Neural progenitor cell (in vitro differentiated cells): ENCODE data around the gene IRS1. TPM values are rescaled to one million over a fixed set of nuclear protein-coding genes. Genes with fewer than 3 reads are reported as not detected.
"Not testable (repeated sequence)": the region's sequence is repeated elsewhere in the genome, so short reads cannot be mapped to it uniquely, and the experiment has no call there.

Experiments
- DNase-seq: peaks from one replicate; pipeline ENCODE4 v3.0.0-alpha.2; 2016; ENCODE audit warnings: low spot score
- H2AFZ ChIP-seq: fragments of 200-600 bp; sonication (generic); replicated peaks from 2 replicates; pipeline ENCODE4 v1.6.1; 2016; ENCODE audit warnings: antibody characterized with exemption
- H3F3A ChIP-seq: fragments of 200-600 bp; sonication (generic); 2 replicates; pipeline ENCODE4 v1.6.1; 2016; ENCODE audit warnings: antibody characterized with exemption, low read depth
- H3K27ac ChIP-seq: fragments of 200-600 bp; sonication (generic); 2 replicates; pipeline ENCODE4 v1.5.1; 2016; ENCODE audit warnings: mild to moderate bottlenecking
- H3K27me3 ChIP-seq: fragments of 200-600 bp; sonication (generic); 2 replicates; pipeline ENCODE4 v1.6.1; 2016; ENCODE audit warnings: mild to moderate bottlenecking, moderate library complexity
- H3K36me3 ChIP-seq: fragments of 200-600 bp; sonication (generic); 2 replicates; pipeline ENCODE4 v1.5.1; 2016
- H3K4me1 ChIP-seq: fragments of 200-600 bp; sonication (generic); 2 replicates; pipeline ENCODE4 v1.6.1; 2016; ENCODE audit warnings: mixed run types
- H3K4me2 ChIP-seq: fragments of 200-600 bp; sonication (generic); 2 replicates; pipeline ENCODE4 v1.6.1; 2016
- H3K4me3 ChIP-seq: fragments of 200-600 bp; sonication (generic); 2 replicates; pipeline ENCODE4 v1.5.1; 2016
- H3K79me2 ChIP-seq: fragments of 200-600 bp; sonication (generic); 2 replicates; pipeline ENCODE4 v1.6.1; 2016; ENCODE audit warnings: low read depth
- H3K9ac ChIP-seq: fragments of 200-600 bp; sonication (generic); 2 replicates; pipeline ENCODE4 v1.6.1; 2016
- H3K9me3 ChIP-seq: fragments of 200-600 bp; sonication (generic); 2 replicates; pipeline ENCODE4 v1.5.1; 2016; ENCODE audit warnings: low read depth
- H4K20me1 ChIP-seq: fragments of 200-600 bp; sonication (generic); 2 replicates; pipeline ENCODE4 v1.6.1; 2016; ENCODE audit warnings: low read depth
- H3K27ac Mint-ChIP-seq: 3 replicates; pipeline ENCODE4 v1.8.0; 2021; ENCODE audit warnings: mixed read lengths
- H3K27me3 Mint-ChIP-seq: 2 replicates; pipeline ENCODE4 v1.8.0; 2022; ENCODE audit warnings: low read depth, mild to moderate bottlenecking, inconsistent platforms, moderate library complexity, mixed read lengths; ENCODE audit not compliant: insufficient read depth
- H3K36me3 Mint-ChIP-seq: 3 replicates; pipeline ENCODE4 v1.8.0; 2021; ENCODE audit warnings: mixed read lengths
- H3K4me1 Mint-ChIP-seq: 3 replicates; pipeline ENCODE4 v1.8.0; 2021; ENCODE audit warnings: mixed read lengths
- H3K4me3 Mint-ChIP-seq: 3 replicates; pipeline ENCODE4 v1.8.0; 2021; ENCODE audit warnings: mild to moderate bottlenecking, moderate library complexity, mixed read lengths
- H3K9me3 Mint-ChIP-seq: 3 replicates; pipeline ENCODE4 v1.8.0; 2020; ENCODE audit warnings: mixed read lengths
- CTCF ChIP-seq: fragments of 200-600 bp; sonication (generic); IDR thresholded peaks from 2 replicates; pipeline ENCODE4 v1.5.1; 2017; ENCODE audit warnings: antibody characterized with exemption, mild to moderate bottlenecking
- EZH2 ChIP-seq: fragments of 200-600 bp; sonication (generic); IDR thresholded peaks from 2 replicates; pipeline ENCODE4 v1.6.1; 2017; ENCODE audit warnings: antibody characterized with exemption, mild to moderate bottlenecking, moderate library complexity
- EZH2phosphoT487 ChIP-seq: fragments of 200-600 bp; sonication (generic); IDR thresholded peaks from 2 replicates; pipeline ENCODE4 v1.6.1; 2017; ENCODE audit warnings: antibody characterized with exemption
- total RNA-seq: library from RNA; depleted of rRNA; stranded (reverse); fragments of >200 nt; gene quantifications from 2 replicates; pipeline ENCODE4 v1.2.3, GENCODE V29; 2015; ENCODE audit warnings: low replicate concordance

IRS1 gene
- total RNA-seq, 1 donor from 2014 or later, result 8.4 TPM

GRCh38 chr2:226847090-226847489 is 47.5 kb upstream of the IRS1 start:
- DNase-seq, result no peak
- H3K27ac ChIP-seq, result no peak overlapping the region
- H3K79me2 ChIP-seq, result no peaks in the 10 kb centered on the region
- H3F3A ChIP-seq, result no peaks in the 10 kb centered on the region
- no peaks in the 10 kb centered on the region for H3K27me3 ChIP-seq
- H3K4me3 ChIP-seq, result no peak overlapping the region
- no peak overlapping the region for H3K9ac ChIP-seq
- H3K4me3 Mint-ChIP-seq, result no peak overlapping the region
- no peaks in the 10 kb centered on the region for H3K9me3 ChIP-seq
- no peaks in the 10 kb centered on the region for H4K20me1 ChIP-seq
- TF ChIP-seq EZH2 (no peak), CTCF (no peak), EZH2phosphoT487 (no peak)
- no peaks in the 10 kb centered on the region for H3K27me3 Mint-ChIP-seq
- peaks cover 5% of the 10 kb centered on the region for H3K9me3 Mint-ChIP-seq
- H3K4me1 Mint-ChIP-seq, result peaks cover 4% of the 10 kb centered on the region
- H3K4me1 ChIP-seq, result no peaks in the 10 kb centered on the region
- H3K36me3 ChIP-seq, result no peaks in the 10 kb centered on the region
- H3K4me2 ChIP-seq, result no peak overlapping the region
- no peak overlapping the region for H3K27ac Mint-ChIP-seq
- peaks cover 22% of the 10 kb centered on the region for H3K36me3 Mint-ChIP-seq
- no peak overlapping the region for H2AFZ ChIP-seq

DNA sequence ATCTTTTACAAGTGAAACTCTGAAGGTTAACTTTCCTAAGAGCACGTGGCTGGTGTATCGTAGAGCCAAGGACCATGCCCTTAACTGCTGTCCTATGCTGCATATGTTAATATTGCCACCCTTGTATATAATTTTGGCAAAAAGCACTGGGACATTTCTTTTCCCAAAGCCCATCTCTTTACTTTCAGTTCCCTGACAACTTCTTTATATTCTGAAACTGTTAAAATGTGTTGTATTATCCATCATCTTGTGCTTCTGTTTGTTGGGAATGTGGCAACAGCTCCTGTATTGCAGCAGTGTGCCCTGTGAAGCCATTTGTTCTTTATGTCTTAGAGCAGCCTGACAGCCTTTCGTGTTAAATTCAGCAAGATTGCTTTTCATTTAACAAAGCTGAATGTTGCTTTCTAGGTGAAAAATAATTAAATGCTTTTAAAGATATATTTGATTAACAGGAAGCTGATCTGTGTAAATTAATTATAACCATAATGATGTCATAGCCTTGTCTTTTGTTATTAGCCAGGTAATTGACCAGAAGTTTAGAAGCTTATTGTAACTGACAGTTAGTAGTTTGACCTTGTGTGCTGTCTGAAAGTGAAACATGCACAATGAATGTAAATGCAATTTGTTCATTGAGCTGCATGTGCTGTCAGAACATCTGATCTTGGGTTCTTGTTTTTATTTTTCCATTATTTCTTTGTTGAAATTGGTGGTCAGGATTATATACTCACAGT is 45.9 kb upstream of the IRS1 start:
- no peak overlapping the region for H3K4me2 ChIP-seq
- no peaks in the 10 kb centered on the region for H3K27me3 ChIP-seq

DNA sequence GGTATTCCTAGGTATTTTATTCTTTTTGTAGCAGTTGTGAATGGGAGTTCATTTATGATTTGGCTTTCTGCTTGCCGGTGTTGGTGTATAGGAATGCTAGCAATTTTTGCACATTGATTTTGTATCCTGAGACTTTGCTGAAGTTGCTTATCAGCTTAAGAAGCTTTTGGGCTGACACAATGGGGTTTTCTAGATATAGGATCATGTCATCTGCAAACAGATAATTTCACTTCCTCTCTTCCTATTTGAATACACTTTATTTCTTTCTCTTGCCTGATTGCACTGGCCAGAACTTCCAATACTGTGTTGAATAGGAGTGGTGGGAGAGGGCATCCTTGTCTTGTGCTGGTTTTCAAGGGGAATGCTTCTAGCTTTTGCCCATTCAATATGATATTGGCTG is 43.4 kb upstream of the IRS1 start:
- H3K4me2 ChIP-seq, H3K4me1 Mint-ChIP-seq, H3K79me2 ChIP-seq, H3K27me3 Mint-ChIP-seq, H3K36me3 ChIP-seq, H3K9me3 ChIP-seq, H3K27me3 ChIP-seq, H4K20me1 ChIP-seq, H3K9me3 Mint-ChIP-seq, H3K9ac ChIP-seq, H3K4me3 Mint-ChIP-seq, H3K4me3 ChIP-seq, H3K27ac ChIP-seq, H2AFZ ChIP-seq, H3F3A ChIP-seq, H3K4me1 ChIP-seq, DNase-seq, H3K27ac Mint-ChIP-seq: not testable (repeated sequence)
- H3K36me3 Mint-ChIP-seq, result peaks cover 28% of the 10 kb centered on the region

More for the DNA sequence above, 45.9 kb upstream of the IRS1 start:
- TF ChIP-seq EZH2phosphoT487 (no peak), EZH2 (no peak), CTCF (no peak)
- Histone ChIP-seq H3K79me2 (no peaks in the 10 kb centered on the region), H3K4me3 (no peak overlapping the region), H3K4me1 (no peaks in the 10 kb centered on the region), H3K9me3 (no peaks in the 10 kb centered on the region), H3F3A (no peaks in the 10 kb centered on the region), H4K20me1 (no peaks in the 10 kb centered on the region), H3K36me3 (no peaks in the 10 kb centered on the region), H3K27ac (no peak overlapping the region), H2AFZ (no peak overlapping the region), H3K9ac (no peak overlapping the region)
- peaks cover 4% of the 10 kb centered on the region for H3K4me1 Mint-ChIP-seq
- H3K9me3 Mint-ChIP-seq, result peaks cover 6% of the 10 kb centered on the region
- no peak overlapping the region for H3K27ac Mint-ChIP-seq
- H3K27me3 Mint-ChIP-seq, result peaks cover 2% of the 10 kb centered on the region
- peaks cover 27% of the 10 kb centered on the region for H3K36me3 Mint-ChIP-seq
- DNase-seq, result no peak
- H3K4me3 Mint-ChIP-seq, result no peak overlapping the region

DNA sequence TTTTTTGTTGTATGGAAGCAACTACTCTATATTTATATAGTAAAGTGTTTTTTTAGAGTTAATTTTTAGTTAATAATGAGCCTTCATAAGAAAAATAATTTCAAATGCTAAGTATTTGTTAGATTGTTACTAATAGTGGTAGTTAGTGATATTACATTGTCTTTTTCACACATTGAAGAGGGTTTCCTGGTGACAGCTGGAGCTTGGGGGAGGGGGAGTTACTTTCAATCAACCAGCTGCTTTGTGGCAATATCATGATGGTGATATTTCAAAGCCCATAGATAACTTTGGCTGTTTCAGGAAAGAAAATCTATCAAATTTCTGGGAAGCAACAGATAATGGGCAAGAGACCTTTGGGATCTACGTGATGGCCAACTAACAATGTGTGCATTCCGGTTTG is 40.3 kb upstream of the IRS1 start:
- Mint-ChIP-seq H3K36me3 (peaks cover 28% of the 10 kb centered on the region), H3K9me3 (peaks cover 6% of the 10 kb centered on the region), H3K4me3 (no peak overlapping the region), H3K27me3 (peaks cover 2% of the 10 kb centered on the region), H3K27ac (no peak overlapping the region), H3K4me1 (peaks cover 16% of the 10 kb centered on the region)
- H2AFZ ChIP-seq, result no peak overlapping the region
- H3K27ac ChIP-seq, result no peak overlapping the region
- no peak overlapping the region for H3K4me2 ChIP-seq
- no peaks in the 10 kb centered on the region for H3K9me3 ChIP-seq
- H3K4me1 ChIP-seq, result peaks cover 8% of the 10 kb centered on the region
- H3F3A ChIP-seq, result peaks cover 11% of the 10 kb centered on the region
- H3K9ac ChIP-seq, result no peak overlapping the region
- H3K79me2 ChIP-seq, result peaks cover 16% of the 10 kb centered on the region
- H3K27me3 ChIP-seq, result peaks cover 6% of the 10 kb centered on the region
- no peak for DNase-seq
- H3K4me3 ChIP-seq, result no peak overlapping the region
- no peaks in the 10 kb centered on the region for H3K36me3 ChIP-seq
- no peaks in the 10 kb centered on the region for H4K20me1 ChIP-seq
- no peak for TF ChIP-seq EZH2
- TF ChIP-seq CTCF, result no peak
- TF ChIP-seq EZH2phosphoT487, result no peak
